AG09309 (cell line): ENCODE measurements around the gene ANKRD37.

Experiments
- DNase-seq: peaks from one replicate; pipeline ENCODE4 v3.0.0-alpha.2; 2010; ENCODE audit warnings: low read depth
- H3K4me3 ChIP-seq: 2 replicates; pipeline ENCODE4 v1.5.1; 2011; ENCODE audit warnings: mild to moderate bottlenecking, low read depth, low read length, moderate library complexity; ENCODE audit not compliant: control insufficient read depth
- TF ChIP-seq, protein P1 (sequence below): IDR thresholded peaks from 2 replicates; pipeline ENCODE4 v1.5.1; 2011; ENCODE audit warnings: mild to moderate bottlenecking, low read depth, low read length, inconsistent platforms; ENCODE audit not compliant: insufficient read depth, control insufficient read depth; ENCODE audit errors: missing control alignments

ANKRD37 gene

DNA sequence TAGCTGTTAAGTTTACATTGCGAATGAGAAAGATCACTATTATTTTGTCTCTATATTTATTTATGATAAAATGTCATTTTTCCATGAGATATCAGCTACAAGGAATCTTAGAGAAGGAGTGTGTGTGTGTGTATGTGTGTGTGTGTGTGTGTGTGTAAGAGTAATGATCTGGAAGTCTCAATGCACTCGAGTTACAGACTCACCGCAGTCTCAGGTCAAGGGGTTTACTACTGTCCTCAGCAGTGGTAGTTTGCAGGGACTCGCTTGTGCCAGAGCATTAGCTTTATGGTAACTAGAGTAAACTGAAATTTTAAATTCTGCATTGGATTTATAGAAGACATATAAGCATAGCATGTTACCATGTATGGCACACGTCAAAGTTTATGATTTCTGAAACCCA, 31.8 kb upstream of the ANKRD37 start:
- TF ChIP-seq, protein P1, sequence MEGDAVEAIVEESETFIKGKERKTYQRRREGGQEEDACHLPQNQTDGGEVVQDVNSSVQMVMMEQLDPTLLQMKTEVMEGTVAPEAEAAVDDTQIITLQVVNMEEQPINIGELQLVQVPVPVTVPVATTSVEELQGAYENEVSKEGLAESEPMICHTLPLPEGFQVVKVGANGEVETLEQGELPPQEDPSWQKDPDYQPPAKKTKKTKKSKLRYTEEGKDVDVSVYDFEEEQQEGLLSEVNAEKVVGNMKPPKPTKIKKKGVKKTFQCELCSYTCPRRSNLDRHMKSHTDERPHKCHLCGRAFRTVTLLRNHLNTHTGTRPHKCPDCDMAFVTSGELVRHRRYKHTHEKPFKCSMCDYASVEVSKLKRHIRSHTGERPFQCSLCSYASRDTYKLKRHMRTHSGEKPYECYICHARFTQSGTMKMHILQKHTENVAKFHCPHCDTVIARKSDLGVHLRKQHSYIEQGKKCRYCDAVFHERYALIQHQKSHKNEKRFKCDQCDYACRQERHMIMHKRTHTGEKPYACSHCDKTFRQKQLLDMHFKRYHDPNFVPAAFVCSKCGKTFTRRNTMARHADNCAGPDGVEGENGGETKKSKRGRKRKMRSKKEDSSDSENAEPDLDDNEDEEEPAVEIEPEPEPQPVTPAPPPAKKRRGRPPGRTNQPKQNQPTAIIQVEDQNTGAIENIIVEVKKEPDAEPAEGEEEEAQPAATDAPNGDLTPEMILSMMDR, result no peak
- DNase-seq, result no peak
- no peak overlapping the region for H3K4me3 ChIP-seq

DNA sequence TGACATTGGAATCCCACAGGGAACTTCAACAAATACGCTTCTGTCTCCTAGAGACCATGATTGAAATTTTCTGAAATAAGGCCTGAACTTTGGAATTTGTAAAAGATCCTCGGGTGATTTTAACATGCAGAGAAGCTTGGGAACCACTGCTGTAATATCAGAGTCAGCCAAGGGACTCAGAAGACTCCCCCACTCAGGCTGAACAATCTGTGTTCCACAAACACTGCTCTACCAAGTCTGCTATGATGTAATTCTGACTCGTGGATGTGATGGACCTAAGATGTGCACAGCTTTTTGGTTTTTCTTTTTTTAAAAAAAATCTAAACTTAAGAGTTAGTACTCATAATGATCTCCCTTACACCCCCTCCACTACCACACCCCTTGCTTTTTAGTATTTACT, 26.9 kb upstream of the ANKRD37 start:
- no peak for DNase-seq
- H3K4me3 ChIP-seq, result no peak overlapping the region
- TF ChIP-seq, protein P1, result no peak

DNA sequence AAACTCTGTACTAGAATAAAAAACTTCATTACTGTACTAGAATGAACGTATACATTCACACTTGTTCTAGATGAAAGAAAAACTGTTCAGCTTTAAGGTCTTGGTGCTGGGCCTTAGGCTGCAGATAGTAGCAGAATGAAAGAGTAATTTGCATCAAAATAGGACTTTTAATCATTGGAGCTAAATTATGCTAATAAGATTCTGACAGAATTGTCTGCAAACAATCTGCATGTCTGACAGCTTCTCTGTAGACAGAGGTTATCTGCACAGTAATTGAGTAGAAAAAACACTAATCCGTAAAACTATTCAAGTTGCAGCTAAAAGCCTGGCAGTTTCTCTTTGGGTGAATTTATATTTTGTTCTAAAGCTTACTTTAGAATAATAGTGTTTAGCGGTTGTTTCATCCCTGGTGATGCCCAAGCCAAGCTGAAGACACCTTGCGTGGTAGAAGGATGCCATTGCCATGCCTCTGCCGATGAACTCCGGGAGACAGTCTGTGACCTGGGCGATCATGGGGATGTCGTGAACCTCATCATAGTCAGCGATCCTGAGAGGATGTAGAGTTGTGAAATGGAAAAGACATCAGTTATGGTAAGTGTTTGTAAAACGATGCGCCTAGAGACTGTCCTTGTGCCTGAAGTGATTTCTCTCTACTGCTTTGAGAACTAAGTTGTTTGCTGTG, 26.2 kb upstream of the ANKRD37 start:
- TF ChIP-seq, protein P1, result no peak
- no peak for DNase-seq
- H3K4me3 ChIP-seq, result no peak overlapping the region

- no peak for DNase-seq
- TF ChIP-seq, protein P1, result no peak
- no peak overlapping the region for H3K4me3 ChIP-seq
Measured at GRCh38 chr4:185371702-185372101, 24.9 kb upstream of the ANKRD37 start.

DNA sequence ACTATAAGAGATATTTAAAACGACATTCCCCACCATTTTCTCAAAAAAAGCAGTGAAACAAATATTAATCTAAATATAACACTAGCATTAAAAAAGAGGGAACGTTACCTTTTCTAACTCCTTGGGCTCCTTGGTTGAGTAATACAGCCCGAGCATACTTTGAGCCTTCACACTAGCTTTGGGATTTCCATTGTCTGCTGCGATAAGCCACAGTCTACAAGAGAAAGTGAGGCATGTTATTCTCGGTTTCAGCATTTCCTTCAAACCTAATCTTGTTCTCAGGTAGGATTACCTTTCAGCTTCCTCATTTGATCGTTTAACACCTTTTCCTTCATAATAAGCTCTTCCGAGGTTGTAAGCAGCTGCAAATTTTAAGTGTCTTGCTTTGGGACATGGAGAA, 22.6 kb upstream of the ANKRD37 start:
- no peak overlapping the region for H3K4me3 ChIP-seq
- TF ChIP-seq, protein P1, result no peak
- DNase-seq, result no peak

DNA sequence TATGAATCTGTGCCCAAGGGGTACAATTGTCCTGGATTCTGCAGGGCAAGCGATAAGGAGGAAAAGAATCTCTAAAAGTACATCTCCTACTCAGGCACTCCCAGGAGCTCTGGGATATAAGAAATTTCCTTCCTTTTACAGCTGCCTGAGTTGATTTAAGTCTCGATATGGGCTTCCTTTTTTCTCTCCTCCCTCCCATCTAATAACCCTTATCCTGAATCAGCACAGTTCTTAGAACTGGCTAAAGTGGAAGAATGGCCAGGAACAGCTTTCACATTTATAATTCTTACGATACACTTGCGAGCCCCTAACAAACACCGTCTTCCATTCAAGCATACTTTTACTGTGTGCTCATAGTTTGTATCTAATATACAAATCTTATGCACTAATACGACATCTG, 22.1 kb upstream of the ANKRD37 start:
- no peak overlapping the region for H3K4me3 ChIP-seq
- DNase-seq, result no peak
- TF ChIP-seq, protein P1, result no peak
